Thyroid gland (tissue), 4 donors: ENCODE results near the gene RAB6B.

Source experiments
- POLR2A ChIP-seq, 2 donors: fragments of 450-650 bp; IDR thresholded peaks; one replicate each; pipeline ENCODE4 v1.6.1; 2017; ENCODE audit warnings: antibody characterized with exemption in 2 of 2, mild to moderate bottlenecking in 2 of 2, moderate library complexity in 1 of 2
- TF ChIP-seq, protein P1 (sequence below), 6 experiments: fragments of 200-600 bp in 3 of 6; fragments of 450-650 bp in 3 of 6; sonication (generic) in 3 of 6; IDR thresholded peaks; one replicate each; pipeline ENCODE4 v1.5.1; 2016 to 2019; ENCODE audit warnings: antibody characterized with exemption in 6 of 6, mild to moderate bottlenecking in 2 of 6, inconsistent platforms in 1 of 6, moderate library complexity in 1 of 6

DNA sequence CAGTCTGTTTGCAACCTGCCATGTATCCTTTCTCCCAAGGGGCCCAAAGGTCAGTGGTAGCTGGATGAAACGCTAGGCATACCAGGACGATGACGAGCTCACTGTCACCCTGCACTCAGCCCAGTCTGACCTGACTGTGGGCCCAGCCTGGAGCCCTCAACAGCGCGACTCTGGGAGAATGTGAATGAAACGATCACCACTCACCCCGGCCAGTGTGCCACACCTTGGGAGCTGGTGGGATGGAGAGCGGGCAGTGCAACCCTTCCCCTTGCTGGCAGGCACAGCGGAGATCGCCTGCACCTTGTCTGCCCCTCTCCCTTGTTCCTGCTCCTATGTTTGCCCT, 62.9 kb downstream of the RAB6B start:
- TF ChIP-seq, protein P1, sequence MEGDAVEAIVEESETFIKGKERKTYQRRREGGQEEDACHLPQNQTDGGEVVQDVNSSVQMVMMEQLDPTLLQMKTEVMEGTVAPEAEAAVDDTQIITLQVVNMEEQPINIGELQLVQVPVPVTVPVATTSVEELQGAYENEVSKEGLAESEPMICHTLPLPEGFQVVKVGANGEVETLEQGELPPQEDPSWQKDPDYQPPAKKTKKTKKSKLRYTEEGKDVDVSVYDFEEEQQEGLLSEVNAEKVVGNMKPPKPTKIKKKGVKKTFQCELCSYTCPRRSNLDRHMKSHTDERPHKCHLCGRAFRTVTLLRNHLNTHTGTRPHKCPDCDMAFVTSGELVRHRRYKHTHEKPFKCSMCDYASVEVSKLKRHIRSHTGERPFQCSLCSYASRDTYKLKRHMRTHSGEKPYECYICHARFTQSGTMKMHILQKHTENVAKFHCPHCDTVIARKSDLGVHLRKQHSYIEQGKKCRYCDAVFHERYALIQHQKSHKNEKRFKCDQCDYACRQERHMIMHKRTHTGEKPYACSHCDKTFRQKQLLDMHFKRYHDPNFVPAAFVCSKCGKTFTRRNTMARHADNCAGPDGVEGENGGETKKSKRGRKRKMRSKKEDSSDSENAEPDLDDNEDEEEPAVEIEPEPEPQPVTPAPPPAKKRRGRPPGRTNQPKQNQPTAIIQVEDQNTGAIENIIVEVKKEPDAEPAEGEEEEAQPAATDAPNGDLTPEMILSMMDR (IDR thresholded peaks at IDR 0.05) = no peak
- TF ChIP-seq POLR2A (IDR thresholded peaks at IDR 0.05) = no peak
